ENCODE data around the gene SMYD2. TPM values are rescaled to one million over a fixed set of nuclear protein-coding genes. Genes with fewer than 3 reads are reported as not detected.

Gene SMYD2, protein sequence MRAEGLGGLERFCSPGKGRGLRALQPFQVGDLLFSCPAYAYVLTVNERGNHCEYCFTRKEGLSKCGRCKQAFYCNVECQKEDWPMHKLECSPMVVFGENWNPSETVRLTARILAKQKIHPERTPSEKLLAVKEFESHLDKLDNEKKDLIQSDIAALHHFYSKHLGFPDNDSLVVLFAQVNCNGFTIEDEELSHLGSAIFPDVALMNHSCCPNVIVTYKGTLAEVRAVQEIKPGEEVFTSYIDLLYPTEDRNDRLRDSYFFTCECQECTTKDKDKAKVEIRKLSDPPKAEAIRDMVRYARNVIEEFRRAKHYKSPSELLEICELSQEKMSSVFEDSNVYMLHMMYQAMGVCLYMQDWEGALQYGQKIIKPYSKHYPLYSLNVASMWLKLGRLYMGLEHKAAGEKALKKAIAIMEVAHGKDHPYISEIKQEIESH
- total RNA-seq, result 33.6 and 34.5 TPM in 2 replicates

DNA sequence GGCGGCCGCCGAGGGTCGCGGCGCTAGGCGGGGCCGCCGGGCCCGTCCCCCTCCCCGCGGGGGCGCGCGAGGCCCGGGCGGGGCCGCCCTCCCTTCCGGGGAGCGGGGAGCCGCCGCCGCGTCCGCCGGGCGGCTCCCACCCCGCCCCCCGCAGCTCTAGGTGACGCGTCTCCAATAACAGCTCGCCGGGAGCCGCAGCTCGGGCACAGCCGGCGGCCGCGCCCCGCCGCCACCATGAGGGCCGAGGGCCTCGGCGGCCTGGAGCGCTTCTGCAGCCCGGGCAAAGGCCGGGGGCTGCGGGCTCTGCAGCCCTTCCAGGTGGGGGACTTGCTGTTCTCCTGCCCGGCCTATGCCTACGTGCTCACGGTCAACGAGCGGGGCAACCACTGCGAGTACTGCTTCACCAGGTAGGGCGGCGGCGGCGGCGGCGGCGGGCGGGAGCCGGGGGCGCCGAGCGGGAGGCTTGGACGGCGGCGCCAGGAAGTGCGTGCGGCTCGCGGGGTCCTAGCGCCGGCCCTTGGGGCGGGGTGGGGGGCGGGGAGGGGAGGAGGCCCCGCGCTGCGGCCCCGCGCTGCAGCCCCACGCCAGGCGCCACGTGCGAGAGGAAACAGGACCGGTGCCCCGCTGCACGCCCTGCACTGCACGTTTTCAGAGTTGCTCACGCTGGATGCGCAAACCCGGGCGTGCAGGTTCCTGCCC, at the start of gene SMYD2:
TSS of gene SMYD2 (plus strand) at position 139 of the 699 bp plus-strand sequence. CDS start at position 235, 96 bp downstream.
- Mint-ChIP-seq H3K36me3 (ENCODE audit: low read depth) (peaks cover 8% of the 10 kb centered on the region), H3K9me3 (no peaks in the 10 kb centered on the region), H3K4me1 (ENCODE audit: low read depth) (peaks cover 32% of the 10 kb centered on the region), H3K27ac (peak within 1 kb of the TSS; percentile 75), H3K4me3 (ENCODE audit: low read depth) (peak within 1 kb of the TSS; percentile 94), H3K27me3 (ENCODE audit: low read depth) (no peaks in the 10 kb centered on the region)
- intact Hi-C loops (cut with micrococcal nuclease), result loop anchor here (1.0 to 5.0 kb wide), 5 partner anchors 20 to 322 kb away; partner anchors contain the start of gene CENPF
- DNase-seq (ENCODE audit: low spot score), result peak; percentile 64

DNA sequence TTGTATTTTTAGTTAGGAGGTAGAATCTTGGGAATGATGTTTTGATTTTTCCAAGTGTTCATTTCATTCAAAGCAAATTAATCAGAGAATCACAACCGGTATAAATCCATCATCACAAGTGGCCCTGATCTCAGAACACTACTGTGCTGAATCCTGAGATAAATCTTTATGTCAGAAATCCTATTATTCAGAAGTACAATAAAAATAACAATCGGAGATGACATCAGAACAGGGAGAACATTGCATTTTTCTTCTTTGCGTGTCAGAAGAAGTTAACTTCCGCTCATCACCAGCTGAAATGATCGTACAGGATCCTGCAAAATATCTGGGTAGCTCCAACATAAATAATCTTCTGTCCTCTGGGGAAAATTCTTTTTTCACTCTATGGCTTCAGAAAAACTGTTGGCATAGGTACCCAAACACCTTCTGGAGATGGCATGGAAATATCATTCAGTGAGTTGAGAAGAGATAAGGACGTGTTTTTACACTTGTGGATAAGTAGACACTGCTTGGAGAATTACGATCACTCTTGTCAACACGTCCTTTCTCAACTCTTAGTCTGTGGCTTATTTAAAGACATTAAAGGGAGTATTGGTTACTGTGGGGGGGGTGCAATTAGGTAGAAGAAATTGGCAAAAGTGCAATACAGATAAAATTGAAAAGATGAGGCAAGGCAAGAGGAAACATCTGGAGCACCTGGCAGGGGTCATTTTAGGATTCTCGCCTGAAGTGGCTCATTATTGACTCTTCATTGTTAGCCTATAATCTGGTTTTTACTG, 46.9 kb upstream of the SMYD2 start:
- Mint-ChIP-seq H3K4me1 (ENCODE audit: low read depth) (no peaks in the 10 kb centered on the region), H3K27ac (no peak overlapping the region), H3K36me3 (ENCODE audit: low read depth) (no peaks in the 10 kb centered on the region), H3K9me3 (no peaks in the 10 kb centered on the region), H3K27me3 (ENCODE audit: low read depth) (peaks cover 19% of the 10 kb centered on the region), H3K4me3 (ENCODE audit: low read depth) (no peak overlapping the region)
- no peak for DNase-seq (ENCODE audit: low spot score)
- intact Hi-C loops (cut with micrococcal nuclease), result no loop called here

DNA sequence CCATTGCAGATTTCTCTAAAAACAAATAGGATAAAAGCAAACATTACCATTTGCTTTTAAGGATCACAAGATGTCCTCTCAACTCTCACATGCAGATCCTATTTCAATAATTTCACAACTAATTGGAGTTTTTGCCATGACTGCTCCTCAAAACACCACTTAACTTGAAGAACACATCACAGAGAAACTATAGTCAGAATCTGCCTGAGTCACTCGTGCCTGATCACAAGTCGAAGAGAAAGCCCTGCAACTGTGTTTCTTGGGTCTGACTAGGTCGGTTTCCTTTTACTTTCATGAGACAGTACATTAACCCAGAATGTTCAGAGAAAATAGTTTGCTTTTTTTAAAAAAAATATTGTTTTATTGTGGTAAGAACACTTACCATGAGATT, 46.3 kb upstream of the SMYD2 start:
- Mint-ChIP-seq H3K27me3 (ENCODE audit: low read depth) (peaks cover 20% of the 10 kb centered on the region), H3K4me1 (ENCODE audit: low read depth) (no peaks in the 10 kb centered on the region), H3K27ac (no peak overlapping the region), H3K4me3 (ENCODE audit: low read depth) (no peak overlapping the region), H3K36me3 (ENCODE audit: low read depth) (no peaks in the 10 kb centered on the region), H3K9me3 (no peaks in the 10 kb centered on the region)
- DNase-seq (ENCODE audit: low spot score), result no peak
- intact Hi-C loops (cut with micrococcal nuclease), result no loop called here

DNA sequence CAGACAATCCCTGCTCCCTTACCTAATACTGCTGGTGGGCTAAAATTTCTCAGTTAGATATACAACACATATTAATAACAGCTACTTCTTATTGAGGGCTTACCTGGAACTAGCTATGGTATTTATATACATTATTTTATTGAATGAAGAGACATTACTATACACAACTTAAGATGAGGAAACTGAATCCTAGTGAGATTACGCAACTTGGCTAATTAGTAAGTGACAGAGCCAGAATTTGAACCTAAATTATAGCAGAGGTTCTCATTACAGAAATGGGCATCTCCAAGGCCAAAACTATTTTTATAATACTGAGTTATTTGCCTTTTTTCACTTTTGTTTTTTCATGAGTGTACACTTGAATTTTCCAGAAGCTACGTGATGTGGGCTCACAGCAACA, 44.5 kb upstream of the SMYD2 start:
- Mint-ChIP-seq H3K27me3 (ENCODE audit: low read depth) (peaks cover 25% of the 10 kb centered on the region), H3K9me3 (no peaks in the 10 kb centered on the region), H3K4me3 (ENCODE audit: low read depth) (no peak overlapping the region), H3K4me1 (ENCODE audit: low read depth) (no peaks in the 10 kb centered on the region), H3K27ac (no peak overlapping the region), H3K36me3 (ENCODE audit: low read depth) (no peaks in the 10 kb centered on the region)
- intact Hi-C loops (cut with micrococcal nuclease), result no loop called here
- no peak for DNase-seq (ENCODE audit: low spot score)

DNA sequence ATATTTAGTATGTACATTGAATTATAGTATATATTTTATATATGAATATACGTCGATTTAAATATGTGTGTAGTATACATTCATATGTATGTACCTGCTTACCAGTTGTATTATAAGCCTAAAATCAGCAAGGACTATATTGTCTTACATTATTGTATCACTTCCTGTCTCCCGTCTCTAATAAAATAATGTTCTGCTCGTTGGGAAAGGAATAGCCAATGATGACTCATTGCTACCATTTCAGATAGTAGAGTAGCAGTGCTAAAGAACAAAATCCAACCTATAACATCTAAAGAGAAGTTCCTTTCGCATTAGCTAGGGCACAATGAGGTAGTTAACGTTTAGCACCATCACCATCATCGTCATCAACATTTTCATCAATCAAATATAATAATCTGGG, 39.9 kb upstream of the SMYD2 start:
- intact Hi-C loops (cut with micrococcal nuclease), result no loop called here
- Mint-ChIP-seq H3K9me3 (no peaks in the 10 kb centered on the region), H3K27me3 (ENCODE audit: low read depth) (peaks cover 40% of the 10 kb centered on the region), H3K36me3 (ENCODE audit: low read depth) (no peaks in the 10 kb centered on the region), H3K4me3 (ENCODE audit: low read depth) (no peak overlapping the region), H3K27ac (no peak overlapping the region), H3K4me1 (ENCODE audit: low read depth) (peaks cover 11% of the 10 kb centered on the region)
- DNase-seq (ENCODE audit: low spot score), result no peak

DNA sequence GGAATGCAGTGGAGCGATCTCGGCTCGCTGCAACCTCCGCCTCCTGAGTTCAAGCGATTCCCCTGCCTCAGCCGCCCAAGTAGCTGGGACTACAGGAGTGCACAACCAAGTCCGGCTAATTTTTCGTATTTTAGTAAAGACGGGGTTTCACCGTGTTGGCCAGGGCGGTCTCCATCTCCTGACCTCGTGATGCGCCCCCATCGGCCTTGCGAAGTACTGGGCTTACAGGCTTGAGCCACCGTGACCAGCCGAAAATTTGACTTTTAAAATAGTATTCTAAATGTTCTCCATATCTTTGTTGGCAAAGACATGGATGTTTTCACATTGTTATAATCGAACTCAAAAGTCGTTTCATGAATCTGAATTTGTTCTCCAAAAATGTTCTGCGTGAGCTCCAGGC, 36.7 kb upstream of the SMYD2 start:
- Mint-ChIP-seq H3K27ac (no peak overlapping the region), H3K27me3 (ENCODE audit: low read depth) (peaks cover 48% of the 10 kb centered on the region), H3K4me1 (ENCODE audit: low read depth) (peaks cover 11% of the 10 kb centered on the region), H3K4me3 (ENCODE audit: low read depth) (no peak overlapping the region), H3K36me3 (ENCODE audit: low read depth) (no peaks in the 10 kb centered on the region), H3K9me3 (no peaks in the 10 kb centered on the region)
- intact Hi-C loops (cut with micrococcal nuclease), result no loop called here
- no peak for DNase-seq (ENCODE audit: low spot score)

DNA sequence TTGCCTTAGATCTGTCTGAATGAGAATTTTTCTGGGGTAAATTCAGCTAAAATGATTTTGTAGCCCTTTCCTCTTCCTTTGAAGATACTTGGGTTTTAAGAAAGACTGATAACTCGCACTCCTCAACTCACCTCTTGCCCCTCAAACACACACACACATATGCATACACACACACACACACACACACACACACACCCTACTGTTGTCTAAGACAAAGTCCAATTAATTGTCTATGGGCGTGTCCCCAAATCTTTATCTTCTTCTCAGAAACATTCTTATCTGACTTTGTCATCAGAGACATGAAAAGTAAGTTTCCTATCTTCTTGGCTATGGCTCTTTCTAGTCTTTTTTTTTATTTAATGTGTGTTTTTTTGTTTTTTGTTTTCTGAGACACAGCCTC, 36.1 kb upstream of the SMYD2 start:
- peaks cover 51% of the 10 kb centered on the region for H3K27me3 Mint-ChIP-seq (ENCODE audit: low read depth)
- peaks cover 11% of the 10 kb centered on the region for H3K4me1 Mint-ChIP-seq (ENCODE audit: low read depth)

DNA sequence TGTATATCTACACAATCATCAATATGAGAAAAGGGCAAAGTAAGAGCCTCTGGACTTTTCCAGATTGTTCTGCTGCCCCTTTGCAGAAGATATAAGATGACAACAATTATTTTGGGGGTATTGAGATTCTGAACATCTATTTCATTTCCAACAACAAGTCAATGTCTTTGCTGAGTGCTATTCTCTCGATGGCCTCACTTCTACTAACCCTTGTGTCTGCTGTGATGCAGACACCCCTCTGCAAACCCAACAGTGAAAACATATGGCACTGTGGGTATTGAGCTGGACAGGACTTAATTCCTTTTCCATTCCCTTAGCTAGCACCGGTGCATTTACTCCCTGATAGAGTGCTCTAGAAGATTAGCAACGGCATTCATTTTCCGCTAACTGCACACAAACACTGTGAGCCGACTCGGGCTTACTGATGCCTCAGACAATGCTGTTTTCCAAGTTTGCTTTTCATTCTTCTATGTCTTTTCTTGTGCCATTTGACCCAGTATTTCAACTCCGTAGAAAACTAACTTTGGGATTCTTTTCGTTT, 33.4 kb upstream of the SMYD2 start:
- H3K4me3 Mint-ChIP-seq (ENCODE audit: low read depth), result no peak overlapping the region
- intact Hi-C loops (cut with micrococcal nuclease), result no loop called here

More for the DNA sequence above, 36.1 kb upstream of the SMYD2 start:
- DNase-seq (ENCODE audit: low spot score), result no peak
- intact Hi-C loops (cut with micrococcal nuclease), result no loop called here
- H3K36me3 Mint-ChIP-seq (ENCODE audit: low read depth), result no peaks in the 10 kb centered on the region
- no peak overlapping the region for H3K4me3 Mint-ChIP-seq (ENCODE audit: low read depth)
- no peaks in the 10 kb centered on the region for H3K9me3 Mint-ChIP-seq
- H3K27ac Mint-ChIP-seq, result no peak overlapping the region

DNA sequence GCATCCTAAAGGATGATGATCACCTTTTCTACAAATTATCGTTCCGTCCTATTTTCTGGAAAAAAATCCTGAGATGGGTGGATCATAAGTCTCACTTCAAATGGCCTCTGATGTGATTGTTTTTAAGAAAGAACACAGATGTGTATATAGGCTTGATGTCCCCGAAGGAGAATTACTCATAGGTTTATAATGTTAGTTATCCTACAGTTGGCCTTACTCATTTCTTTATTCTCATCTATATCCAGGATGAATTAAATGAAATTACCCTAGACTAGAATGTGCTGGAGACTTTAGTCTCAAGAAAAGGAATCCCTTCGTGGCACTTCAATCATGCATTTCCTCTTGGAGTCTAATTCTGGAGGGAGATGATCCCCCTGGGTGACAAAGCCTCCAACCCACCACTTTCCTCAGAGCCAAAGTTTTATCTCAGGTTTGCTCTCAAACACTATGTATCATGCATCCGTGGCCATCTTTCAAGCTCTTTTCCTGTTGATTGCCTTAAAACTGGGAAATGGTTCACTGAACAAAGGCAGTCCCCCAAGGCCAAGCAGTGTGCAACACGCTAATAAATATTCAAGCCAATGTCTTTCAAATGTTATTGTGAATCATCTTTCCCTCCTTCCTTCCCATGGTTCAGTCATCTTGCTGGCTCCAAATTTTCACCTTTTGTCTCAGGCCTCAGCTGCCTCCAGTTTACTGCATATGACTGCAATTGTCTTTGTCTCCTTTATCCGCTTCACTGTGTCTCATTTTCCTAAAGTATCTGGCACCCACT, 32.5 kb upstream of the SMYD2 start:
- Mint-ChIP-seq H3K4me3 (ENCODE audit: low read depth) (no peak overlapping the region), H3K27me3 (ENCODE audit: low read depth) (peaks cover 48% of the 10 kb centered on the region), H3K27ac (no peak overlapping the region), H3K9me3 (no peaks in the 10 kb centered on the region), H3K36me3 (ENCODE audit: low read depth) (no peaks in the 10 kb centered on the region), H3K4me1 (ENCODE audit: low read depth) (peaks cover 14% of the 10 kb centered on the region)
- intact Hi-C loops (cut with micrococcal nuclease), result no loop called here
- DNase-seq (ENCODE audit: low spot score), result no peak

More for the DNA sequence above, 33.4 kb upstream of the SMYD2 start:
- no peak for DNase-seq (ENCODE audit: low spot score)
- no peaks in the 10 kb centered on the region for H3K36me3 Mint-ChIP-seq (ENCODE audit: low read depth)
- peaks cover 52% of the 10 kb centered on the region for H3K27me3 Mint-ChIP-seq (ENCODE audit: low read depth)
- peaks cover 14% of the 10 kb centered on the region for H3K4me1 Mint-ChIP-seq (ENCODE audit: low read depth)
- no peak overlapping the region for H3K27ac Mint-ChIP-seq
- H3K9me3 Mint-ChIP-seq, result no peaks in the 10 kb centered on the region

DNA sequence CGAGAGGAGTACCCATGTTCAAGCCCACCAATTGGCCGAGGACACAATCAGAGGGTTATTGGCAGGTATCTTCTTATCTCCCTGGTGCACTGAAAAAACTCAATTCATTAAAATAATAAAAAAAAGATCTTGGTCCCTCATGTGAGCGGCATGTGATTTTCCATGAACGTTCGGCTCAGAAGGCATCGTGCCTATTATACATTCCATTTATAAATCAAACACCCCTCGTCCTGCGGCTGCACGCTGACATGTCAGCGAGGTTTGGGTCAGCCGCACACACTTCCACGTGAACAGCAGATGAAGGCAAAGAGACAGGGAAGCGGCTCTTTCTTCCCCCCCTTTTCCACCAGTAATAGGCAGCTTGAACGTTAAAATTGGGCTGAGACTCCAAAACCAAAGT, 31.3 kb upstream of the SMYD2 start:
- Mint-ChIP-seq H3K4me3 (ENCODE audit: low read depth) (no peak overlapping the region), H3K27ac (no peak overlapping the region), H3K36me3 (ENCODE audit: low read depth) (no peaks in the 10 kb centered on the region), H3K9me3 (no peaks in the 10 kb centered on the region), H3K4me1 (ENCODE audit: low read depth) (peaks cover 12% of the 10 kb centered on the region), H3K27me3 (ENCODE audit: low read depth) (peaks cover 52% of the 10 kb centered on the region)
- intact Hi-C loops (cut with micrococcal nuclease), result no loop called here
- no peak for DNase-seq (ENCODE audit: low spot score)

DNA sequence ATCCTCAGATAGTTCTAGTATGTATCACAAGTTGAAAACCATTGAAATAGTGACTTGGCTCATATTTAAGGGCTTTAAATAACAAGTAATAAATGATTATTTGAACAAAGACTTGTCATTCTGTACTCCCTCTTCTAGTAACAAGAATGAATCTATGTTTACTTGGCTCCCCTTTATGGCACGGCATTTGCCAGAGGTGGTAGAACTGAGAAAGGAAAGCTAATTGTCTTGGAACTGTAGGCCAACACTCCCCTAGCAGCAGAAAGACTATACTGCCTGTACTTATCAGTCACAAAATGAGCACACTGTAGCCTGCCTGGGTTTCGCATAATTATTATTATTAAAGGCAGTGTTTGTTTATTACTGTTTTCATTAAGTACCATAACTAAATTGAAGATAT, 29.6 kb upstream of the SMYD2 start:
- peaks cover 55% of the 10 kb centered on the region for H3K27me3 Mint-ChIP-seq (ENCODE audit: low read depth)
- intact Hi-C loops (cut with micrococcal nuclease), result no loop called here
- H3K4me3 Mint-ChIP-seq (ENCODE audit: low read depth), result no peak overlapping the region
- H3K4me1 Mint-ChIP-seq (ENCODE audit: low read depth), result peaks cover 2% of the 10 kb centered on the region
- DNase-seq (ENCODE audit: low spot score), result no peak
- H3K36me3 Mint-ChIP-seq (ENCODE audit: low read depth), result no peaks in the 10 kb centered on the region
- no peak overlapping the region for H3K27ac Mint-ChIP-seq
- H3K9me3 Mint-ChIP-seq, result no peaks in the 10 kb centered on the region

DNA sequence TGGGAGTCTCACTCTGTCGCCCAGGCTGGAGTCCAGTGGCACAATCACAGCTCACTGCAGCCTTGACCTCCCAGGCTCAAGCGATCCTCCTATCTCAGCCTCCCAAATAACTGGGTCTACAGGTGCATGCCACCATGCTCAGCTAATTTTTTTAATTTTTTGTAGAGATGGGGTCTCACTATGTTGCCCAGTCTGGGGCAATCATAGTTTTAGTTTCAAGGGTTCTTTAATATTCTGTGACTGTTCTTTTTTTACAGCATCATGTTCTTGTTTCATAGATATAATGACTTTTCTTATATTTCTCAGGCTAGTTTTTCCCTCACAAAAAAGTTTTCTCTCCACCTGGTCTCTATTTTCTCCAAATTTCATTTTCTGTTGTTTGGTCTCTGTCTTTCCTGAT, 25.4 kb upstream of the SMYD2 start:
- Mint-ChIP-seq H3K4me3 (ENCODE audit: low read depth) (no peak overlapping the region), H3K27me3 (ENCODE audit: low read depth) (peaks cover 58% of the 10 kb centered on the region), H3K9me3 (no peaks in the 10 kb centered on the region), H3K36me3 (ENCODE audit: low read depth) (no peaks in the 10 kb centered on the region), H3K27ac (no peak overlapping the region), H3K4me1 (ENCODE audit: low read depth) (peaks cover 18% of the 10 kb centered on the region)
- intact Hi-C loops (cut with micrococcal nuclease), result loop anchor here (5.0 kb wide), 1 partner anchor 187 kb away; no protein-coding TSS in a partner anchor
- DNase-seq (ENCODE audit: low spot score), result no peak

Data from activated T-helper 2 cell treated with anti-CD3 and anti-CD28 coated beads, Interferon-gamma antibody, Interleukin-2, Interleukin-4, amounts not matched to agents 10 μg/mL and 5 μg/mL and 100 μg/mL, durations not matched to agents 14 hours and 24 hours and 36 hours (primary cell).